Stromal cell of bone marrow (primary cell): Measurements from ENCODE around the gene DRAXIN.
A peak's percentile ranks its signal among the peaks of the same experiment; 100 is the strongest.

Source experiments
- DNase-seq: peaks from one replicate; pipeline ENCODE4 v3.0.0-alpha.2; 2012; ENCODE audit warnings: low read depth

DRAXIN gene

DNA sequence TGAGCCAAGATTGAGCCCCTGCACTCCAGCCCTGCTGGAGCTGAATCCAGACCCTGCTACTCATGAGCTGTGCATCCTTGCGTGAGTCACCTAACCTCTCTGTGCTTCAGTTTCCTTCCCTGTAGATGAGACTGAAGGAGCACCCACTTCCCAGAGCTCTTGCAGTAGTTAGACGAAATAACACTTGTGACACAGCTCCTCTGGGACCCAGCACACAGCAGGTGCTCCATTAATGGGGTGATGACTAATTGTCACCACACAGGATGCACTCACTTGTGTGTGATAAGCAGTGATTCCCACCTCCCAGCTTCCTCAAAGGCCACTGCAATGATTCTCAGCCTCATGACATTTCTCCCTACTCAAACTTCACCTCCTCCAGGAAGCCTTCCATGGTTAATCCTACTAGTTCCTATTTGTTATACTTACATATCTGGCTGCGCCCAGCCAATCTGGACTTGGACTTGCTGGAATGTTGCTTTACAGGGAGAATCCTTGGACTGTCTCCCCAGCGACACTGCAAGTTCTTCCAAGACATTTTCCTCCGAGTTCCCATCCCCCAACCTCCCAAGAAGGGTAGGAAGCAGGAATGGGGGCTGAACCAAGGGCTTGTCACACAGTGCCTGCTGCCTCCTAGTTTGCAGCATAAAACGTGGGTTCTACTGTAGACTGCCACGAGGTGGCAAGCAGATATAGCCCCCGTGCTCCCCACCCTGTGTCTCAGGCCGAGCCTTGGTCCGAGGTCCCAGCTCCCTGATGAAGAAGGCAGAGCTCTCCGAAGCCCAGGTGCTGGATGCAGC, 17.2 kb downstream of the DRAXIN start:
- DNase-seq, result no peak

GRCh38 chr1:11711490-11711889, 20.0 kb downstream of the DRAXIN start:
- DNase-seq, result no peak

DNA sequence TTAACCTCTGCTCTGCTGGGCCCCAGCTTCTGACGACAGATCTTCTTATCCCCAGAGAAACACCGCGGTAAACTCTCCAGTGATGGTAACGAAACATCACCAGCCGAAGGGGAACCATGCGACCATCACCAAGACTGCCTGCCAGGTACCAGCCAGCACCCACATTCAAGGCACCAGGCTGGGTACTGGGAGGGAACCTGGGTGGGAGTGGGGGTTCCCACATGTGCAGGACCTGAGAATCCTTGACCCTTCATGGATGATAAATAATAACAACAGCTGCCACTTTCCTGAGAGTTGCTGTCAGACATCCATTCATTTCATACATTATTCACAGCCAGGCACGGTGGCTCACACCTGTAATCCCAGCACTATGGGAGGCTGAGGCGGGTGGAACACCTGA, 20.8 kb downstream of the DRAXIN start:
- DNase-seq, result no peak

GRCh38 chr1:11713095-11713494, 21.6 kb downstream of the DRAXIN start:
- DNase-seq, result no peak

DNA sequence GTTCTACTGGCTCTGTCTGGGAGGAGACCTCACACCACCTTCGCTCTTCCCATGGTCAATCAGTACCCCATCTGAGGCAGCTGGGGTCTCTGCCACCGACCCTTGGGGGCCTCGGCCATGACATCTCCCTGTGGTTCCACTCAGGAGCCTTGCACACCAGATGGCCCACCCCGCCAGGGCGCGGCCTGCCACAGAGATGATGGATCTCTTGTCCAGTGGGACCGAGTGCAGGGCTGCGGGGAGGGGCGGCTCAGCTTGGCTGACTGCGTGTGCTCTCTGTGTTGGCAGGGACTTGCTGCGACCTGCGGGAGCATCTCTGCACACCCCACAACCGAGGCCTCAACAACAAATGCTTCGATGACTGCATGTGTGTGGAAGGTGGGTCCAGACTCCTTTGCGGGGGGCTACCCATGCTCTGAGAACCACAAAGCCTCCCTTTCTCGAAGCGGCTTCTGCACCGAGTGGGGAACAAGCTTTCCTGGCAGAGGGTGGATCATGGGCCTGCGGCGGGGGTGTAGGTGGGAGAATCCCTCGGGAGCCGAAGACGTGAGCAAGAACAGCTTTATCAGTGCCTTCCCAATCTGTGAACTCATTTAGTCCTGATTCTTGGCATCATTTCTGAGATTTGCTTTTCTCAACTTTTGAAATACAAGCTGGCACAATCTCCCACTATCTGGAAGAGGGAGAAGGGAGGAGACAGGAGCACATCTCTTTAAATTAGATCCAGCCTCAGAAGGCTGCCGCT, 23.5 kb downstream of the DRAXIN start:
- DNase-seq, result no peak

DNA sequence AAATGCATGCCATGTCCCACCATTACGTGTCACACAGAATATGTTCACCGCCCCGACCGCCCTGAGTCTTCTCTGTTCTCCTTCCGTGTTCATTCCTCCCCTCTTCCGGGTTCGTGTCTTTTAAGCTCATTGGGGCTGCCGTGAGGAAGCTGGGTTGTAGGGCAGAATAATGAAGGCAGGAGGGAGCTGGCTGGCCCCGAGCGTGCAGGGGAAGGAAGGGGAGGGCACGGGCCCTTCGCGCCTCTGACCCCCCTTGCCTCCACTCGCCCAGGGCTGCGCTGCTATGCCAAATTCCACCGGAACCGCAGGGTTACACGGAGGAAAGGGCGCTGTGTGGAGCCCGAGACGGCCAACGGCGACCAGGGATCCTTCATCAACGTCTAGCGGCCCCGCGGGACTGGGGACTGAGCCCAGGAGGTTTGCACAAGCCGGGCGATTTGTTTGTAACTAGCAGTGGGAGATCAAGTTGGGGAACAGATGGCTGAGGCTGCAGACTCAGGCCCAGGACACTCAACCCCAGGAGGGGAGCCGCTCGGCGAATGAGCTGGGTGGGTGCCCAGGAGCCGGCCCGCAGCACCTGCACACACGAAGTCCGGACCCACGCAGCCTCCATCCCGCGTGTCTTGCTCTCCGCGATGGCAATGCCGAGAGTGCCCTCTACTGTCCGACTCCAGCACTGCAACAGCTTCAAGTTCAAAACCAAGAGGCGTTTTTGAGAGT, 28.0 kb downstream of the DRAXIN start:
- no peak for DNase-seq

GRCh38 chr1:11720033-11720376, 28.5 kb downstream of the DRAXIN start:
- no peak for DNase-seq

- DNase-seq, result no peak
Observed at GRCh38 chr1:11720525-11720924, 29.0 kb downstream of the DRAXIN start.

- no peak for DNase-seq
Observed at GRCh38 chr1:11721311-11721710, 29.8 kb downstream of the DRAXIN start.

GRCh38 chr1:11722538-11722937, 31.0 kb downstream of the DRAXIN start:
- DNase-seq, result no peak

- DNase-seq, result no peak
Observed at GRCh38 chr1:11725616-11726015, 34.1 kb downstream of the DRAXIN start.

- DNase-seq, result no peak
Observed at GRCh38 chr1:11727119-11727518, 35.6 kb downstream of the DRAXIN start.

- DNase-seq, result no peak
Observed at GRCh38 chr1:11728126-11728806, 36.8 kb downstream of the DRAXIN start.

DNA sequence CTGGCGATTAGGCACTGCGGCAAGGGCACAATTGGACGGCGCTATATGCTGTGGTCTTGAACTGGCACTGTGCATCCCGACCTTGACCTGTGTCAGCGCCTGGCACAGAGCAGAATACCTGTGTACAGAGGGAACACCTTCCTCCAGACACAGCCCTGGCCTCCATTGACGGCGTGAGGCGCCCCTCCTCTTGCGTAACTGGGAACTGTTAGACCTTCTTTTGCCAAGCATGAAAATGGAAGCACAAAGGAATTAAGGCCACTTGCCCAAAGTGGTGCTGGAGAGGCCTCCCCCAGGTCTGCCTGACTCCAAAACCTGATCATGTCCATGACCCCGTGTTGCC, 37.6 kb downstream of the DRAXIN start:
- no peak for DNase-seq

GRCh38 chr1:11729498-11730428, 38.3 kb downstream of the DRAXIN start:
- no peak for DNase-seq

GRCh38 chr1:11730429-11730891, 39.0 kb downstream of the DRAXIN start:
- peak; percentile 12 for DNase-seq

DNA sequence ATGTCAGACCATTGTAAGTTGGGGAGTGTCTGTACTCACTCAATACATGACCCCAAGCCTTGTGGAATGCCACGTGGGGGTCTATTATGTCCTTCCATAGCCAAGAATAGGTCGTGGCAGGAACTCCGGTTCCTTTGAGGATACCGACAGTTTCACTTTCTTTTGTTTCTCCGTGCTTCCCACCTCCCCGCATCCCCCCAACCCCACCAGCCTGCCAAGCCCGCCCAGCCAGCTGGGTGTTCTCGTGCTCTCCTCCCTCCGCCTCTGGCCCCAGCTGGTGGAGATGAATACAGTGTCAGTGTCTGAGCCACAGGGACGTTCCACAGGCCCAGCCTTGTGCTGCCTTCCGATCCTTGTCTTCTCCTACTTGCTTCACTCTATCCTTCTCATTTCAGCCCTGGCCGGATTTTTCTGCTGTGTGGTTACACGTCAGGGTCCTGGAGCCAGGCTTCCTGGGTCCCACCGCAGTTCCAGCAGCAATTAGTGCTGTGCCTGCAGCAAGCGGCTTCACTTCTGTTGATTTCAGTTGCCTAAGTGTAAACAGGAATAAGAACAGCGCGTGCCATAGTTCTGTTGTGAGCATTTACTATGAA, 40.3 kb downstream of the DRAXIN start:
- DNase-seq, result peak; percentile 34

GRCh38 chr1:11733306-11733705, 41.8 kb downstream of the DRAXIN start:
- DNase-seq, result no peak

DNA sequence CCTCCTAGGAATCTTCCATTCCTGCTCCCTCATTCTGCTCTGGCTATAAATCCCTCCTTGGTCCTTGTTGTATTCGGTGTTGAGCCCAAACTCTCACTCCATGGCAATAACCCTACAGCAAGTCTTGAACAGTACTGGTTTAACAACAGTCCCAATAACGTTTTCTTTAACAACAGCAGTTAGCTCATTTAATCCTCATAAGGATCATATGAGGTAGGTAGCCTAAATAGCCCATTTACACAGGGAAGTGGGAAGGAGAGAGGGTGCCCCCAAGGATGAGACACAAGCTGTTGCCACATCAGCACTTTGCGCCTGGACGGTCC, 44.0 kb downstream of the DRAXIN start:
- DNase-seq, result no peak

GRCh38 chr1:11735854-11736745, 44.6 kb downstream of the DRAXIN start, which contains the start of gene AGTRAP:
TSS of gene AGTRAP (plus strand) at chr1:11736136. CDS start at chr1:11736209, 73 bp downstream.
- DNase-seq, result peak; percentile 83
